GM23338 (cell line): ENCODE measurements around the gene CD82. TPM values are rescaled to one million over a fixed set of nuclear protein-coding genes. Genes with fewer than 3 reads are reported as not detected.

Experiments used
- ATAC-seq: fragments of 200-7000 bp; cut with Tn5 transposase; 3 replicates; pipeline ENCODE4 v1.9.1; 2020
- DNase-seq: peaks from one replicate; pipeline ENCODE4 v3.0.0-alpha.2; 2015; ENCODE audit warnings: low spot score
- H2AFZ ChIP-seq: fragments of 200-600 bp; sonication (generic); 2 replicates; pipeline ENCODE4 v1.8.0; 2016; ENCODE audit warnings: antibody characterized with exemption, mild to moderate bottlenecking, moderate library complexity
- H3F3A ChIP-seq: fragments of 200-600 bp; sonication (generic); replicated peaks from 2 replicates; pipeline ENCODE4 v1.8.0; 2017; ENCODE audit warnings: antibody characterized with exemption, mixed run types, low read depth
- H3K27ac ChIP-seq: fragments of 200-600 bp; sonication (generic); 2 replicates; pipeline ENCODE4 v1.6.1; 2016; ENCODE audit warnings: low read depth
- H3K27me3 ChIP-seq: fragments of 200-600 bp; sonication (generic); 2 replicates; pipeline ENCODE4 v1.8.0; 2016; ENCODE audit warnings: mild to moderate bottlenecking, mixed run types, moderate library complexity; ENCODE audit not compliant: insufficient read depth
- H3K36me3 ChIP-seq: fragments of 200-600 bp; sonication (generic); 2 replicates; pipeline ENCODE4 v1.8.0; 2016; ENCODE audit warnings: mild to moderate bottlenecking; ENCODE audit not compliant: insufficient read depth
- H3K4me1 ChIP-seq: fragments of 200-600 bp; sonication (generic); 2 replicates; pipeline ENCODE4 v1.8.0; 2016; ENCODE audit warnings: mild to moderate bottlenecking, moderate library complexity; ENCODE audit not compliant: insufficient read depth
- H3K4me2 ChIP-seq: fragments of 200-600 bp; sonication (generic); 2 replicates; pipeline ENCODE4 v1.7.1; 2017; ENCODE audit warnings: mixed run types
- H3K4me3 ChIP-seq: fragments of 200-600 bp; sonication (generic); 2 replicates; pipeline ENCODE4 v1.6.1; 2016; ENCODE audit warnings: mixed run types
- H3K79me2 ChIP-seq: fragments of 200-600 bp; sonication (generic); replicated peaks from 2 replicates; pipeline ENCODE4 v1.8.0; 2017; ENCODE audit warnings: mild to moderate bottlenecking; ENCODE audit not compliant: insufficient read depth
- H3K9me2 ChIP-seq: fragments of 200-600 bp; sonication (generic); 2 replicates; pipeline ENCODE4 v1.8.0; 2017; ENCODE audit not compliant: insufficient read depth
- H4K20me1 ChIP-seq: fragments of 200-600 bp; sonication (generic); replicated peaks from 2 replicates; pipeline ENCODE4 v1.8.0; 2017; ENCODE audit warnings: mild to moderate bottlenecking; ENCODE audit not compliant: insufficient read depth
- H3K27ac Mint-ChIP-seq: 2 replicates; pipeline ENCODE4 v1.8.0; 2020; ENCODE audit warnings: inconsistent platforms, mild to moderate bottlenecking, moderate library complexity, mixed read lengths
- H3K27me3 Mint-ChIP-seq: 3 replicates; pipeline ENCODE4 v1.8.0; 2022; ENCODE audit warnings: low read depth, mild to moderate bottlenecking, moderate library complexity, mixed read lengths, inconsistent platforms; ENCODE audit not compliant: insufficient read depth, poor library complexity
- H3K36me3 Mint-ChIP-seq: 3 replicates; pipeline ENCODE4 v1.8.0; 2021; ENCODE audit warnings: low read depth, mild to moderate bottlenecking, inconsistent platforms, moderate library complexity, mixed read lengths
- H3K4me1 Mint-ChIP-seq: 3 replicates; pipeline ENCODE4 v1.8.0; 2020; ENCODE audit warnings: mild to moderate bottlenecking, inconsistent platforms, mixed read lengths
- H3K4me3 Mint-ChIP-seq: 3 replicates; pipeline ENCODE4 v1.8.0; 2021; ENCODE audit warnings: moderate library complexity, mild to moderate bottlenecking, inconsistent platforms, mixed read lengths
- H3K9me3 Mint-ChIP-seq: 3 replicates; pipeline ENCODE4 v1.8.0; 2020; ENCODE audit warnings: moderate library complexity, mild to moderate bottlenecking, inconsistent platforms, mixed read lengths
- CREB1 ChIP-seq: fragments of 250-450 bp; sonication (Bioruptor Pico); IDR thresholded peaks from 2 replicates; pipeline ENCODE4 v1.5.0; 2020; ENCODE audit warnings: low read depth, mild to moderate bottlenecking, moderate library complexity
- ETS1 ChIP-seq: IDR thresholded peaks from 2 replicates; pipeline ENCODE4 v1.6.1; 2016; ENCODE audit warnings: antibody characterized with exemption
- EZH2 ChIP-seq: fragments of 200-600 bp; sonication (generic); IDR thresholded peaks from one replicate; pipeline ENCODE4 v1.8.0; 2017; ENCODE audit warnings: antibody characterized with exemption, mild to moderate bottlenecking, low read depth; ENCODE audit not compliant: unreplicated experiment
- EZH2phosphoT487 ChIP-seq: fragments of 200-600 bp; sonication (generic); IDR thresholded peaks from one replicate; pipeline ENCODE4 v1.8.1; 2018; ENCODE audit warnings: antibody characterized with exemption; ENCODE audit not compliant: unreplicated experiment
- JUNB ChIP-seq: IDR thresholded peaks from one replicate; pipeline ENCODE4 v1.6.1; 2016; ENCODE audit warnings: antibody characterized with exemption; ENCODE audit not compliant: unreplicated experiment
- NANOG ChIP-seq: IDR thresholded peaks from 2 replicates; pipeline ENCODE4 v1.6.1; 2016; ENCODE audit warnings: antibody characterized with exemption, borderline replicate concordance
- REST ChIP-seq: IDR thresholded peaks from one replicate; pipeline ENCODE4 v1.6.1; 2018; ENCODE audit warnings: antibody characterized with exemption; ENCODE audit not compliant: unreplicated experiment
- polyA plus RNA-seq: library from polyadenylated mRNA; unstranded; fragments of >200 nt; fragmentation: Nextera tagmentation; extraction: Ambion mirVana; gene quantifications from 2 replicates; pipeline ENCODE4 v1.2.1, GENCODE V29; 2016
- total RNA-seq: library from RNA; depleted of rRNA; stranded (reverse); fragments of >200 nt; shearing (Covaris generic); gene quantifications from 2 replicates; pipeline ENCODE4 v1.2.3, GENCODE V29; 2014

Gene CD82
- total and polyA plus RNA-seq, 2 experiments from 2014 or later, result 4.4 to 4.9 TPM

GRCh38 chr11:44615913-44616791 is 50.7 kb downstream of the CD82 start:
- Histone ChIP-seq H3K79me2 (no peaks in the 10 kb centered on the region), H3K4me2 (no peak overlapping the region), H3K27ac (no peak overlapping the region), H2AFZ (no peak overlapping the region), H3K36me3 (no peaks in the 10 kb centered on the region), H3K9me2 (no peaks in the 10 kb centered on the region), H3K4me1 (no peaks in the 10 kb centered on the region; the same call in 1 of the 2 replicates), H3K4me3 (no peak overlapping the region), H4K20me1 (no peaks in the 10 kb centered on the region), H3F3A (no peaks in the 10 kb centered on the region; the same call in 1 of the 2 replicates), H3K27me3 (no peaks in the 10 kb centered on the region)
- Mint-ChIP-seq H3K27ac (no peak overlapping the region), H3K4me1 (peaks cover 15% of the 10 kb centered on the region), H3K9me3 (no peaks in the 10 kb centered on the region), H3K27me3 (peaks cover 19% of the 10 kb centered on the region), H3K36me3 (no peaks in the 10 kb centered on the region), H3K4me3 (no peak overlapping the region; the same call in 2 of the 3 replicates)
- ATAC-seq (no peak), DNase-seq (no peak)
- TF ChIP-seq EZH2phosphoT487 (no peak), JUNB (no peak), EZH2 (no peak), CREB1 (no peak), REST (no peak), ETS1 (no peak), NANOG (no peak)

GRCh38 chr11:44617671-44618461 is 52.4 kb downstream of the CD82 start:
- no peak overlapping the region for H3K27ac ChIP-seq
- ATAC-seq (no peak), DNase-seq (no peak)
- H3K36me3 ChIP-seq, result no peaks in the 10 kb centered on the region
- no peaks in the 10 kb centered on the region for H3K79me2 ChIP-seq
- Mint-ChIP-seq H3K9me3 (no peaks in the 10 kb centered on the region; the same call in 2 of the 3 replicates), H3K36me3 (no peaks in the 10 kb centered on the region), H3K27ac (no peak overlapping the region), H3K4me1 (peaks cover 18% of the 10 kb centered on the region), H3K27me3 (peaks cover 32% of the 10 kb centered on the region), H3K4me3 (no peak overlapping the region)
- H2AFZ ChIP-seq, result no peak overlapping the region
- no peak for TF ChIP-seq NANOG
- TF ChIP-seq EZH2phosphoT487, result no peak
- no peak overlapping the region for H3K4me2 ChIP-seq
- H3K9me2 ChIP-seq, result no peaks in the 10 kb centered on the region
- no peaks in the 10 kb centered on the region; the same call in 1 of the 2 replicates for H3F3A ChIP-seq
- no peak overlapping the region for H3K4me3 ChIP-seq
- no peaks in the 10 kb centered on the region for H4K20me1 ChIP-seq
- peaks cover 8% of the 10 kb centered on the region; the same call in 1 of the 2 replicates for H3K4me1 ChIP-seq
- peaks cover 11% of the 10 kb centered on the region; the same call in 1 of the 2 replicates for H3K27me3 ChIP-seq
